CD14-positive monocyte (primary cell): Measurements from ENCODE around the gene MOGAT3. TPM values are rescaled to one million over a fixed set of nuclear protein-coding genes. Genes with fewer than 3 reads are reported as not detected.

Source experiments
- DNase-seq, 3 donors: peaks; one replicate each; pipeline ENCODE4 v3.0.0-alpha.2; 2011 to 2022
- H2AFZ ChIP-seq: 2 replicates; pipeline ENCODE4 v1.6.0; 2012; ENCODE audit warnings: mild to moderate bottlenecking, low read depth, low read length, inconsistent platforms; ENCODE audit not compliant: insufficient read depth, poor library complexity, severe bottlenecking
- H3K27ac ChIP-seq, 2 donors: 1 replicate in 1 of 2; 2 replicates in 1 of 2; pipeline ENCODE4 v1.5.1; 2012 to 2013; ENCODE audit warnings: low read length in 2 of 2, control low read depth in 1 of 2, inconsistent platforms in 1 of 2, low read depth in 1 of 2, mild to moderate bottlenecking in 1 of 2
- H3K27me3 ChIP-seq, 2 donors: one replicate each; pipeline versions ENCODE4 v1.6.0 to v1.6.1; 2011 to 2013; ENCODE audit warnings: low read length in 2 of 2; ENCODE audit not compliant: control insufficient read depth in 2 of 2, insufficient read depth in 2 of 2
- H3K36me3 ChIP-seq, 2 donors: replicated peaks in 1 of 2; 1 replicate in 1 of 2; 2 replicates in 1 of 2; pipeline versions ENCODE4 v1.5.1 to v1.6.1; 2012 to 2013; ENCODE audit warnings: low read length in 2 of 2, control low read depth in 1 of 2, inconsistent platforms in 1 of 2, mild to moderate bottlenecking in 1 of 2; ENCODE audit not compliant: insufficient read depth in 2 of 2, control insufficient read depth in 1 of 2
- H3K4me1 ChIP-seq, 2 donors: 1 replicate in 1 of 2; 2 replicates in 1 of 2; pipeline versions ENCODE4 v1.5.1 to v1.6.1; 2012 to 2013; ENCODE audit warnings: low read length in 2 of 2, control low read depth in 1 of 2, inconsistent platforms in 1 of 2, mild to moderate bottlenecking in 1 of 2, moderate library complexity in 1 of 2; ENCODE audit not compliant: insufficient read depth in 2 of 2, control insufficient read depth in 1 of 2
- H3K4me2 ChIP-seq: replicated peaks from 2 replicates; pipeline ENCODE3; 2012; ENCODE audit warnings: low read length, moderate library complexity, mild to moderate bottlenecking; ENCODE audit not compliant: poor library complexity, severe bottlenecking; ENCODE audit errors: extremely low read depth
- H3K4me3 ChIP-seq, 3 experiments: fragments of 200-600 bp in 1 of 3; sonication (generic) in 1 of 3; replicated peaks in 1 of 3; 1 replicate in 2 of 3; 2 replicates in 1 of 3; pipeline ENCODE4 v1.5.1; 2011 to 2013; ENCODE audit warnings: low read length in 3 of 3, mild to moderate bottlenecking in 3 of 3, control low read depth in 2 of 3, low read depth in 2 of 3, inconsistent platforms in 1 of 3, moderate library complexity in 1 of 3
- H3K79me2 ChIP-seq: 2 replicates; pipeline ENCODE4 v1.6.0; 2012; ENCODE audit warnings: mild to moderate bottlenecking, control low read depth, inconsistent platforms, low read length, moderate library complexity; ENCODE audit not compliant: insufficient read depth
- H3K9ac ChIP-seq: 2 replicates; pipeline ENCODE4 v1.6.0; 2017; ENCODE audit warnings: low read length, mild to moderate bottlenecking; ENCODE audit not compliant: insufficient read depth, poor library complexity, severe bottlenecking
- H3K9me3 ChIP-seq, 2 donors: replicated peaks in 1 of 2; 1 replicate in 1 of 2; 2 replicates in 1 of 2; pipeline versions ENCODE4 v1.5.1 to v1.6.1; 2012 to 2013; ENCODE audit warnings: low read length in 2 of 2, control low read depth in 1 of 2; ENCODE audit not compliant: control insufficient read depth in 1 of 2, insufficient read depth in 1 of 2
- H4K20me1 ChIP-seq: 2 replicates; pipeline ENCODE4 v1.6.0; 2012; ENCODE audit warnings: mild to moderate bottlenecking, low read length, control low read depth, moderate library complexity; ENCODE audit not compliant: insufficient read depth
- H3K27ac Mint-ChIP-seq, 7 donors: one replicate each; pipeline ENCODE4 v1.8.0; 2020; ENCODE audit warnings: mild to moderate bottlenecking in 7 of 7, mixed read lengths in 7 of 7, moderate library complexity in 6 of 7, inconsistent platforms in 2 of 7
- H3K27me3 Mint-ChIP-seq, 3 donors: one replicate each; pipeline ENCODE4 v1.8.0; 2021 to 2022; ENCODE audit warnings: low read depth in 3 of 3, mild to moderate bottlenecking in 3 of 3, mixed read lengths in 3 of 3, moderate library complexity in 3 of 3, inconsistent platforms in 1 of 3
- H3K36me3 Mint-ChIP-seq, 2 donors: one replicate each; pipeline ENCODE4 v1.8.0; 2020; ENCODE audit warnings: mixed read lengths in 2 of 2, inconsistent platforms in 1 of 2, mild to moderate bottlenecking in 1 of 2
- H3K4me1 Mint-ChIP-seq: one replicate; pipeline ENCODE4 v1.8.0; 2020; ENCODE audit warnings: mild to moderate bottlenecking, mixed read lengths
- H3K4me3 Mint-ChIP-seq, 2 donors: one replicate each; pipeline ENCODE4 v1.8.0; 2020; ENCODE audit warnings: mild to moderate bottlenecking in 2 of 2, mixed read lengths in 2 of 2, moderate library complexity in 1 of 2
- H3K9me3 Mint-ChIP-seq, 7 donors: one replicate each; pipeline ENCODE4 v1.8.0; 2020 to 2022; ENCODE audit warnings: mixed read lengths in 7 of 7, mild to moderate bottlenecking in 6 of 7, moderate library complexity in 6 of 7, inconsistent platforms in 2 of 7
- WGBS: methylation state at CpG from one replicate; pipeline ENCODE4 v1.1.5; 2013; ENCODE audit warnings: missing lambda C conversion rate; ENCODE audit not compliant: insufficient coverage; 5-methylcytosine and 5-hydroxymethylcytosine counted together
- intact Hi-C, 2 donors: fragments of 100-400 bp; cut with micrococcal nuclease; formaldehyde crosslinking; loops; one replicate each; pipeline versions ENCODE4 v1.15.0 to v1.15.1; 2023
- polyA plus RNA-seq, 3 donors: library from polyadenylated mRNA; depleted of rRNA in 1 of 3; unstranded in 2 of 3; stranded (reverse) in 1 of 3; fragments of 300-500 nt in 2 of 3; fragments of >200 nt in 1 of 3; fragmentation: Illumina TruSeq in 2 of 3; gene quantifications; 1 replicate in 2 of 3; 2 replicates in 1 of 3; pipeline ENCODE4 v1.2.3, GENCODE V29; 2012 to 2021
- TF ChIP-seq, protein P1 (sequence below): fragments of 200-600 bp; IDR thresholded peaks from one replicate; pipeline ENCODE4 v1.8.0; 2022; ENCODE audit warnings: antibody characterized with exemption, mild to moderate bottlenecking

Gene MOGAT3
- polyA plus RNA-seq, 3 donors = not detected

GRCh38 chr7:101232141-101232850 lies 31.5 kb upstream of the MOGAT3 start:
- Mint-ChIP-seq H3K9me3 (peaks cover 0 to 1% (median 0%) of the 10 kb centered on the region in 7 donors), H3K36me3 (peaks cover 29 to 55% of the 10 kb centered on the region in 2 donors), H3K27ac (no peak overlapping the region), H3K4me3 (no peak overlapping the region), H3K27me3 (peaks cover 6 to 12% (median 11%) of the 10 kb centered on the region in 3 donors), H3K4me1 (peaks cover 9% of the 10 kb centered on the region)
- peaks cover 21 to 26% of the 10 kb centered on the region in 2 donors for H3K36me3 ChIP-seq
- H3K27me3 ChIP-seq = peaks cover 0 to 11% of the 10 kb centered on the region in 2 donors
- 92% methylated on average over 37 of the region's 52 CpGs for WGBS
- peaks cover 37% of the 10 kb centered on the region for H4K20me1 ChIP-seq
- no peak overlapping the region for H3K9ac ChIP-seq
- TF ChIP-seq, protein P1, sequence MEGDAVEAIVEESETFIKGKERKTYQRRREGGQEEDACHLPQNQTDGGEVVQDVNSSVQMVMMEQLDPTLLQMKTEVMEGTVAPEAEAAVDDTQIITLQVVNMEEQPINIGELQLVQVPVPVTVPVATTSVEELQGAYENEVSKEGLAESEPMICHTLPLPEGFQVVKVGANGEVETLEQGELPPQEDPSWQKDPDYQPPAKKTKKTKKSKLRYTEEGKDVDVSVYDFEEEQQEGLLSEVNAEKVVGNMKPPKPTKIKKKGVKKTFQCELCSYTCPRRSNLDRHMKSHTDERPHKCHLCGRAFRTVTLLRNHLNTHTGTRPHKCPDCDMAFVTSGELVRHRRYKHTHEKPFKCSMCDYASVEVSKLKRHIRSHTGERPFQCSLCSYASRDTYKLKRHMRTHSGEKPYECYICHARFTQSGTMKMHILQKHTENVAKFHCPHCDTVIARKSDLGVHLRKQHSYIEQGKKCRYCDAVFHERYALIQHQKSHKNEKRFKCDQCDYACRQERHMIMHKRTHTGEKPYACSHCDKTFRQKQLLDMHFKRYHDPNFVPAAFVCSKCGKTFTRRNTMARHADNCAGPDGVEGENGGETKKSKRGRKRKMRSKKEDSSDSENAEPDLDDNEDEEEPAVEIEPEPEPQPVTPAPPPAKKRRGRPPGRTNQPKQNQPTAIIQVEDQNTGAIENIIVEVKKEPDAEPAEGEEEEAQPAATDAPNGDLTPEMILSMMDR = no peak
- no peak overlapping the region for H3K4me2 ChIP-seq
- DNase-seq = no peak
- H3K4me3 ChIP-seq = no peak overlapping the region
- no peaks in the 10 kb centered on the region for H3K79me2 ChIP-seq
- no peak overlapping the region for H3K27ac ChIP-seq
- no peak overlapping the region for H2AFZ ChIP-seq
- H3K4me1 ChIP-seq = peaks cover 4 to 7% of the 10 kb centered on the region in 2 donors
- no peaks in the 10 kb centered on the region for H3K9me3 ChIP-seq
- intact Hi-C loops = no loop called here

- H3K4me3 Mint-ChIP-seq = no peak overlapping the region
- Histone ChIP-seq H3K9ac (no peak overlapping the region), H3K36me3 (peaks cover 24 to 33% of the 10 kb centered on the region in 2 donors), H3K27me3 (peaks cover 0 to 4% of the 10 kb centered on the region in 2 donors), H3K4me1 (peaks cover 4 to 7% of the 10 kb centered on the region in 2 donors), H3K9me3 (no peaks in the 10 kb centered on the region), H2AFZ (no peak overlapping the region), H3K79me2 (no peaks in the 10 kb centered on the region), H3K4me3 (no peak overlapping the region), H3K4me2 (no peak overlapping the region), H3K27ac (no peak overlapping the region), H4K20me1 (peaks cover 31% of the 10 kb centered on the region)
- H3K9me3 Mint-ChIP-seq = no peaks in the 10 kb centered on the region
- intact Hi-C loops = no loop called here
- TF ChIP-seq, protein P1 = no peak
- peaks cover 9% of the 10 kb centered on the region for H3K4me1 Mint-ChIP-seq
- no peak for DNase-seq
- H3K36me3 Mint-ChIP-seq = peaks cover 30 to 55% of the 10 kb centered on the region in 2 donors
- 100% methylated on average over 5 of the region's 7 CpGs for WGBS
- peaks cover 4 to 6% (median 5%) of the 10 kb centered on the region in 3 donors for H3K27me3 Mint-ChIP-seq
- peak overlapping the region in 1 of 7 donors; percentile 75 for H3K27ac Mint-ChIP-seq
Observed at GRCh38 chr7:101231644-101232043, 30.8 kb upstream of the MOGAT3 start.
